ENCODE measurements around the gene NDUFB10.

The NDUFB10 gene

GRCh38 chr16:1964506-1965395, 5.4 kb downstream of the NDUFB10 start, which contains the start of gene RPS2:
TSS of gene RPS2 (minus strand) at chr16:1964826. CDS start at chr16:1964625, 201 bp downstream.
- ChIA-PET POLR2A (interaction anchor here (0.6 to 4.6 kb wide), 74 partner anchors 9 to 267 kb away, joined by 3 to 95 read pairs (median 5); partner anchors contain the start of genes FAHD1, GFER, HAGH and MAPK8IP3), CTCF (interaction anchor here (1.4 kb wide), 1 partner anchor 24 kb away, joined by 7 read pairs; no protein-coding TSS in a partner anchor)
- peak; percentile 100 for DNase-seq (ENCODE audit: extremely low spot score)
- peak; percentile 60 for TF ChIP-seq L3MBTL2 (conservative IDR thresholded peaks at IDR 0.05)
- TF ChIP-seq SUZ12 (IDR thresholded peaks at IDR 0.05) = no peak
- peak; percentile 29; the same call in 1 of the 2 replicates for TF ChIP-seq CTBP1 (IDR thresholded peaks at IDR 0.05; ENCODE audit: borderline replicate concordance)
- TF ChIP-seq LEF1 (IDR thresholded peaks at IDR 0.05; ENCODE audit: borderline replicate concordance) = no peak
- peak; percentile 52 for TF ChIP-seq ARNT (IDR thresholded peaks at IDR 0.05)
- peak; percentile 87; the same call in 1 of the 2 replicates for TF ChIP-seq FOXM1 (IDR thresholded peaks at IDR 0.05; ENCODE audit: borderline replicate concordance)
- TF ChIP-seq NFRKB (IDR thresholded peaks at IDR 0.05) = peak; percentile 73
- peak; percentile 98 for TF ChIP-seq ELF4 (IDR thresholded peaks at IDR 0.05)

GRCh38 chr16:1965396-1966001, 6.2 kb downstream of the NDUFB10 start:
- no peak for DNase-seq (ENCODE audit: extremely low spot score)
- ChIA-PET POLR2A (interaction anchor here (0.6 to 4.6 kb wide), 59 partner anchors 9 to 266 kb away, joined by 3 to 95 read pairs (median 6); partner anchors contain the start of genes FAHD1, GFER, HAGH and MAPK8IP3), CTCF (interaction anchor here (0.7 to 1.4 kb wide), 2 partner anchors 24 to 120 kb away, joined by 4 to 7 read pairs; no protein-coding TSS in a partner anchor)
- no peak for TF ChIP-seq SUZ12 (IDR thresholded peaks at IDR 0.05)
- TF ChIP-seq ZNF384 (IDR thresholded peaks at IDR 0.05) = no peak
- no peak for TF ChIP-seq TARDBP (IDR thresholded peaks at IDR 0.05)
- TF ChIP-seq FOXA1 (IDR thresholded peaks at IDR 0.05) = no peak
- no peak for TF ChIP-seq BHLHE40 (IDR thresholded peaks at IDR 0.05; ENCODE audit: borderline replicate concordance)
- no peak for TF ChIP-seq ARNT (IDR thresholded peaks at IDR 0.05)
- no peak for TF ChIP-seq HDGF (IDR thresholded peaks at IDR 0.05; ENCODE audit: borderline replicate concordance)
- TF ChIP-seq ELF4 (IDR thresholded peaks at IDR 0.05) = no peak
- TF ChIP-seq CTBP1 (IDR thresholded peaks at IDR 0.05; ENCODE audit: borderline replicate concordance) = no peak
- no peak for TF ChIP-seq FOXM1 (IDR thresholded peaks at IDR 0.05; ENCODE audit: borderline replicate concordance)
- no peak for TF ChIP-seq PKNOX1 (IDR thresholded peaks at IDR 0.05)

DNA sequence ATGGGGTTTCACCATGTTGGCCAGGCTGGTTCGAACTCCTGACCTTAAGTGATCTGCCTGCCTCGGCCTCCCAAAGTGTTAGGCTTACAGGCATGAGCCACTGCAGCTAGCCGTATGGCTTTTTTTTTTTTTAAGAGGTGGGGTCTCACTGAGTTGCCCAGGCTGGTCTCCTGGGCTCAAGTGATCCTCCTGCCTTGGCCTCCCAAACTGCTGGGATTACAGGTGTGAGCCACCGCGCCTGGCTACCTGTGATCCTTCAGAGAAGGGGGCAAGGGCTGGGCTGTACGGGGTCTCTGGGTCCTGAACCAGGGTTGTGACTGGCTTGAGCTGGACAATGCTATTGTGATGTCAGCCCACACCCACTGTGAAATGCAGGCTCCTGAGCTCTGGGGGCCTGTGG, 7.1 kb downstream of the NDUFB10 start, which contains the start of gene RNF151:
Gene RNF151, plus strand, starts transcription at position 397 of the 400 bp plus-strand sequence. CDS start 26 bp downstream, outside the sequence.
- TF ChIP-seq ELF4 (IDR thresholded peaks at IDR 0.05) (no peak), ZNF384 (IDR thresholded peaks at IDR 0.05) (no peak), CTBP1 (IDR thresholded peaks at IDR 0.05; ENCODE audit: borderline replicate concordance) (no peak), SUZ12 (IDR thresholded peaks at IDR 0.05) (no peak), FOXM1 (IDR thresholded peaks at IDR 0.05; ENCODE audit: borderline replicate concordance) (no peak), FOXK2 (IDR thresholded peaks at IDR 0.05) (no peak), L3MBTL2 (conservative IDR thresholded peaks at IDR 0.05) (no peak), PKNOX1 (IDR thresholded peaks at IDR 0.05) (no peak), FOXA1 (IDR thresholded peaks at IDR 0.05) (no peak), NFRKB (IDR thresholded peaks at IDR 0.05) (no peak), SP1 (IDR thresholded peaks at IDR 0.05) (no peak), LEF1 (IDR thresholded peaks at IDR 0.05; ENCODE audit: borderline replicate concordance) (no peak), ARNT (IDR thresholded peaks at IDR 0.05) (no peak), HDGF (IDR thresholded peaks at IDR 0.05; ENCODE audit: borderline replicate concordance) (no peak), TARDBP (IDR thresholded peaks at IDR 0.05) (no peak), BHLHE40 (IDR thresholded peaks at IDR 0.05; ENCODE audit: borderline replicate concordance) (no peak)
- CTCF ChIA-PET = interaction anchor here (0.7 kb wide), 1 partner anchor 121 kb away, joined by 4 read pairs; no protein-coding TSS in a partner anchor
- no peak for DNase-seq (ENCODE audit: extremely low spot score)
- POLR2A ChIA-PET = interaction anchor here (0.9 to 4.6 kb wide), 6 partner anchors 11 to 189 kb away, joined by 3 to 95 read pairs (median 30); partner anchors contain the start of genes GFER, MSRB1, NOXO1 and TRAF7

DNA sequence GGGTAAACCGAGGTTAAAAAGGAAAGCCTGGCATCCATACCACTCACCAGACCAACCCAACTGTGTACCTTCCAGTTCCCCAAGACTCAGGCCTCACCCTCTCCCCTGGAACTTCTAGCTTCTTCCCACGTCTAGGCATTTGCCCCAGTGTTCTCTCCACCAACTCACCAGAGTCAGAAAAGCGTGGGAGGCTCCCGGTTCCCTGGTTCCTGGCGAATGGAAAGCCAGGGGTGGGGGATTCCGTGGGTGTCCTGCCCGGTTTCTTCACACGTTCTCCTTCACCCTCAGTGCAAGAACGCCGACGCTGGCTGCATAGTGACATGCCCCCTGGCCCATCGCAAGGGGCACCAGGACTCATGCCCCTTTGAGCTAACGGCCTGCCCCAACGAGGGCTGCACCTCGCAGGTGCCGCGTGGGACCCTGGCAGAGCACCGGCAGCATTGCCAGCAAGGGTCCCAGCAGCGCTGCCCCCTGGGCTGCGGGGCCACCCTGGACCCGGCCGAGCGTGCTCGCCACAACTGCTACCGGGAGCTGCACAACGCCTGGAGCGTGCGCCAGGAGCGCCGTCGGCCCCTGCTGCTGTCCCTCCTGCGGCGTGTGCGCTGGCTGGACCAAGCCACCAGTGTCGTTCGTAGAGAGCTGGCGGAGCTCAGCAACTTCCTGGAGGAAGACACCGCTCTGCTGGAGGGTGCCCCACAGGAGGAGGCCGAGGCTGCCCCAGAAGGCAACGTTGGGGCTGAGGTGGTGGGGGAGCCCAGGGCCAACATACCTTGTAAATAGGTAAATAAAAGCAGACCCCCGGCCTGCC, 9.0 kb downstream of the NDUFB10 start:
- no peak for TF ChIP-seq LEF1 (IDR thresholded peaks at IDR 0.05; ENCODE audit: borderline replicate concordance)
- no peak for TF ChIP-seq PKNOX1 (IDR thresholded peaks at IDR 0.05)
- no peak for TF ChIP-seq BHLHE40 (IDR thresholded peaks at IDR 0.05; ENCODE audit: borderline replicate concordance)
- TF ChIP-seq SUZ12 (IDR thresholded peaks at IDR 0.05) = no peak
- no peak for TF ChIP-seq HDGF (IDR thresholded peaks at IDR 0.05; ENCODE audit: borderline replicate concordance)
- TF ChIP-seq FOXK2 (IDR thresholded peaks at IDR 0.05) = no peak
- TF ChIP-seq SP1 (IDR thresholded peaks at IDR 0.05) = no peak
- no peak for TF ChIP-seq ZNF384 (IDR thresholded peaks at IDR 0.05)
- no peak for TF ChIP-seq ARNT (IDR thresholded peaks at IDR 0.05)
- no peak for TF ChIP-seq ELF4 (IDR thresholded peaks at IDR 0.05)
- no peak for TF ChIP-seq TARDBP (IDR thresholded peaks at IDR 0.05)

More for the DNA sequence above, 9.0 kb downstream of the NDUFB10 start:
- POLR2A ChIA-PET = interaction anchor here (0.6 to 1.3 kb wide), 4 partner anchors 10 to 36 kb away, joined by 3 to 4 read pairs (median 3); partner anchors contain the start of gene MSRB1
- DNase-seq (ENCODE audit: extremely low spot score) = no peak
- CTCF ChIA-PET = interaction anchor here (1.2 kb wide), 1 partner anchor 27 kb away, joined by 3 read pairs; no protein-coding TSS in a partner anchor

Data from HEK293T (cell line).